ENCODE measurements around the gene LPCAT2.
A peak's percentile ranks its signal among the peaks of the same experiment; 100 is the strongest.

LPCAT2 gene, protein sequence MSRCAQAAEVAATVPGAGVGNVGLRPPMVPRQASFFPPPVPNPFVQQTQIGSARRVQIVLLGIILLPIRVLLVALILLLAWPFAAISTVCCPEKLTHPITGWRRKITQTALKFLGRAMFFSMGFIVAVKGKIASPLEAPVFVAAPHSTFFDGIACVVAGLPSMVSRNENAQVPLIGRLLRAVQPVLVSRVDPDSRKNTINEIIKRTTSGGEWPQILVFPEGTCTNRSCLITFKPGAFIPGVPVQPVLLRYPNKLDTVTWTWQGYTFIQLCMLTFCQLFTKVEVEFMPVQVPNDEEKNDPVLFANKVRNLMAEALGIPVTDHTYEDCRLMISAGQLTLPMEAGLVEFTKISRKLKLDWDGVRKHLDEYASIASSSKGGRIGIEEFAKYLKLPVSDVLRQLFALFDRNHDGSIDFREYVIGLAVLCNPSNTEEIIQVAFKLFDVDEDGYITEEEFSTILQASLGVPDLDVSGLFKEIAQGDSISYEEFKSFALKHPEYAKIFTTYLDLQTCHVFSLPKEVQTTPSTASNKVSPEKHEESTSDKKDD

GRCh38 chr16:55508941-55509931 lies at the start of gene LPCAT2:
TSS of gene LPCAT2 (plus strand) at chr16:55509072. CDS start at chr16:55509182, 110 bp downstream.
- peak; percentile 84 for DNase-seq

DNA sequence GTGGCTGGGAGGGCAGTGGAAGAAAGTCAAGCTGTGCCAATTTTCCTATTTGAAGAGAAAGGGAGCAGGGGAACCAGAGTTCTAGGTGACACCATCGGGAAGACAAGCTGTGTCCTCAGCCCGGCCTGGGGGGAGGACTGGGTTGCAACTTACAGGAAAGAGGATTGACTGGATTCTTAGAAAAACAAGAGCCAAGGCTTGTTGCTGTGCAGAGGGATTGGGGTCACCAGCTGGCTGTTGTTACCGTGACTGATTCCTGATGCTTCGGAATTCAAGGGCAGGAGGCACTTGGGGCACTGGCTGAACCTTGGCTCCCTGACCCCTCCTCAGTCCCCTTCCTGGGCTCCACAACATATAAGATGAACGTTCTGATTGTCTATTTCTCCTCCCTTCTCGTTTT lies 46.6 kb upstream of the LPCAT2 start:
- DNase-seq = no peak

GRCh38 chr16:55464375-55464774 lies 44.5 kb upstream of the LPCAT2 start:
- peak; percentile 58 for DNase-seq

DNA sequence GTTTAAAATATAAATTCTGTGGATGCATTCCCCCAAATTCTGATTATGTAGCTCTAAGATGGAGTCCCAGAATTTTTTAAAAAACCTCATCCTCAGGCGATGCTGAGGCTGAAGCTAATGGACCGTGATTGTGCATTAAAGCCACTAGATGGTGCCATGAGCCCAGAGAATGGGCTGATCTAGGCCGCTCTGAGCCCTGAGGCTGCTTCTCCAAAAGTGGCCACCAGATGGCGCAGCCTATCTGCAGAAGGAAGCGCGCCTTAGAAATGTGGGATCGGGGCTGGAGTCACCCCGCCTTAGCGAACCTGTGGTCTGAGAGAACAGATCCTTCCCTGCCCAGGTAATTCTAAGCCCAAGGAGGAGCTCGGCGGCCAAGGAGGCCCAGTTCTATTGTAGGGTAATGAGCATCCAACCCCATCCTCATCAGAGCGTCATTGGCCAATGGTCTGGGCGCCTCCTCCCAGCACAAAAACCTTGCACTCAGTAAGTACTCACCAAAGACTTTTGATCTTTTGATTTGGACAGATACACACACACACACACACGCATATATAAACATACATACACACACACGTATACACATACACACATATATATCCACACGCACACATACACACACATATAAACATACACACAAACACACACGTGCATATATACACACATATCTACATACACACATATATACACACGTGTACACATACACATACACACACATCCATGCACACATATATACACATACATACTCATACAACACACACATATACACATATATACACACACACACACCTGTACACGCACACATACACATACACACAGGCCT lies 43.6 kb upstream of the LPCAT2 start:
- peak; percentile 93 for DNase-seq

- no peak for DNase-seq
Observed at GRCh38 chr16:55466209-55466608, 42.7 kb upstream of the LPCAT2 start.

DNA sequence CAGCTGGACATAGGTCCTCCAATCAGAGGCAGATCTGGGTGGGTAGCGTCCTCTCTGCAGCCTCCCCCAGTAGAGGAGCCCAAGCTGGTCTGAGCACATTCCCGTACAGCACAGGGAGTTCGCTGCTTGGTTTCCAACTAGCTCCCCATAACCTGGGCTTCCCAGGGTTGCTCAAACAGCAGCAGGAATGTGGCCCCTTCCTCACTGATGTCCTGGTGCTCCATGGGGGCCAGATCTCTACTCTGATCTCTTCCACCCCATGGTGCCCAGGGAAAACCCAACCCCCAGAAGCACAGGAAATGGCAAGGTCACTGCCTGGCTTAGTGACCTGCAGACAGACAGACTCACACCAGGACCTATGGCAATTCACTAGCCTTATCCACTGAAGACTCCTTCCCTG lies 41.0 kb upstream of the LPCAT2 start:
- DNase-seq = no peak

- DNase-seq = no peak
Observed at GRCh38 chr16:55468352-55468990, 40.4 kb upstream of the LPCAT2 start.

GRCh38 chr16:55469821-55470532 lies 38.9 kb upstream of the LPCAT2 start:
- DNase-seq = no peak

DNA sequence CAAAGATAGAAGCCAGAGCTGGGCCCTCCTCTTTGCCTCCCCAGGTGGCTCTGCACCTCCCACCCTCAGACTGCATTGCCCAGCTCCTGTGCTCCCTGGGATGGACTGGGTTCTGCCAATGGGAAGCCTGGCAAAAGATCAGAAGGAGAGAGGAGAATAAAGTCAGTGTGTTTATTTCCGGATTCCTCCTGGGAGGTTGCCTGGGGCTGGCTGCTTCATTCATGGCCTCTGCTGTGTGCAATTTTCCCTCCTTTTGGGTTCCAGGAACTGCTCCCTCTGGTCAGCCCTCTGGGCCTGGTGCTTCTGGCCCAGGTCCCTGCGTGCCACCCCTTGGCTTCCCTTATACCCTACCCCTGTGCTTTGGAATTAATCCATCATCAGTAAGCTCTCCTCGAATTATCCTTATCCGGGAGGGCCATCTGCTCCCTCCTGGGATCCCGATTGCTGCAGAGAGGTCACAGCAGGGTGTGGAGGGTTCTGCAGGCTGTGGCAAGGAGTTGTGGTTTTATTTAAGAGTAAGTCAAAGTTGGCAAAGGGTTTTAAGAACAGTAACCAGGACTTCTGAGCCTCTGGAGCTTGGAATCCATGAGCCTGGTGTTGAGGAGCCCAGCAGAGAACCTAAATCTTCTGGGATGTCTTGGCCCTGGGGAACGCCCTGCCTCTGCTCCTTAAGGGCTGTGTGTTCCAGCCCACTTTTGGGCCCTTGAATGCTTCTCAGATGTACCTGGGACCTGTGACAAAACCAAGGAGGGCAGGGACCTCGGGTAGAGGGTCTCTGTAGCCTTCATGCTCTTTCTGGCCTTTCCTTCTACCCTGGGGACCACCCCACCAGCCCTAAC lies 38.1 kb upstream of the LPCAT2 start:
- no peak for DNase-seq

- DNase-seq = no peak
Observed at GRCh38 chr16:55471448-55472097, 37.3 kb upstream of the LPCAT2 start.

GRCh38 chr16:55473587-55473986 lies 35.3 kb upstream of the LPCAT2 start:
- no peak for DNase-seq

- DNase-seq = no peak
Observed at GRCh38 chr16:55474821-55475220, 34.1 kb upstream of the LPCAT2 start.

GRCh38 chr16:55475919-55476318 lies 33.0 kb upstream of the LPCAT2 start:
- no peak for DNase-seq

- DNase-seq = no peak
Observed at GRCh38 chr16:55476625-55477533, 32.0 kb upstream of the LPCAT2 start.

- no peak for DNase-seq
Observed at GRCh38 chr16:55477736-55478135, 31.1 kb upstream of the LPCAT2 start.

DNA sequence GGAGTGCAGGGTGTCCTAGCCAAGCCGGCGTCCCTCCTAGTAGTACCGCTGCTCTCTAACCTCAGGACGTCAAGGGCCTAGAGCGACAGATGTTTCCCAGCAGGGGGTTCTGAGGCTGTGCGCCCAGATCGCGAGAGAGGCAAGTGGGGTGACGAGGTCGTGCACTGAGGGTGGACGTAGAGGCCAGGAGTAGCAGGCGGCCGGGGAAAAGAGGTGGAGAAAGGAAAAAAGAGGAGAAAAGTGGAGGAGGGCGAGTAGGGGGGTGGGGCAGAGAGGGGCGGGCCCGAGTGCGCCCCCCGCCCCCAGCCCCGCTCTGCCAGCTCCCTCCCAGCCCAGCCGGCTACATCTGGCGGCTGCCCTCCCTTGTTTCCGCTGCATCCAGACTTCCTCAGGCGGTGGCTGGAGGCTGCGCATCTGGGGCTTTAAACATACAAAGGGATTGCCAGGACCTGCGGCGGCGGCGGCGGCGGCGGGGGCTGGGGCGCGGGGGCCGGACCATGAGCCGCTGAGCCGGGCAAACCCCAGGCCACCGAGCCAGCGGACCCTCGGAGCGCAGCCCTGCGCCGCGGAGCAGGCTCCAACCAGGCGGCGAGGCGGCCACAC lies 29.9 kb upstream of the LPCAT2 start, which contains the start of gene MMP2:
Gene MMP2, plus strand, starts transcription at position 372 of the 603 bp plus-strand sequence. CDS start 282 bp downstream, outside the sequence.
- DNase-seq = peak; percentile 56

GRCh38 chr16:55479430-55480140 lies 29.3 kb upstream of the LPCAT2 start:
- DNase-seq = peak; percentile 56

All from NCI-H1105 treated with DMSO at 0.1 percent for 48 hours (cell line).